GM20431 (cell line): ENCODE results near the gene KIR2DL4.
"Not testable (repeated sequence)": the region's sequence is repeated elsewhere in the genome, so short reads cannot be mapped to it uniquely, and the experiment has no call there.

ENCODE experiments used
- in situ Hi-C: fragments of 300-500 bp; cut with MseI, MboI; formaldehyde crosslinking; loops from one replicate; pipeline ENCODE4 v1.15.0; 2020; ENCODE audit warnings: low sequenced_read_pairs; ENCODE audit not compliant: unreplicated experiment

KIR2DL4 gene

DNA sequence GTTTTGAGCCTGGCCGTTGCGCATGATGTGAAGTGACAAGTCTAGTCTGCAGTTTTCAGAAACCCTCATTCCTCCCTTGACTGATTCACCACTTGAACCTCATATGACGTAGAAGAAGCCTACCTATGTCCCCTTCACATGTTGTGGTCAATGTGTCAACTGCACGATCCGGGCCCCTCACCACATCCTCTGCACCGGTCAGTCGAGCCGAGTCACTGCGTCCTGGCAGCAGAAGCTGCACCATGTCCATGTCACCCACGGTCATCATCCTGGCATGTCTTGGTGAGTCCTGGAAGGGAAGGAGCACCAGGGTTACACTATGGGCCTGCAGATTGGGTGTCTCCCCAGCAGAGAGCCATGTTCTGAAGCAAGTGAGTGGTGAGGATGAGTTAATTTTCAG is at the start of gene KIR2DL4:
KIR2DL4 (plus strand) TSS at position 201 of the 400 bp plus-strand sequence; CDS start at position 243, 42 bp downstream.
- in situ Hi-C loops, result no loop called here

GRCh38 chr19:54756204-54757110 is 47.0 kb upstream of the KIR2DL4 start:
- in situ Hi-C loops, result not testable (repeated sequence)

GRCh38 chr19:54758577-54758976 is 44.8 kb upstream of the KIR2DL4 start:
- in situ Hi-C loops, result not testable (repeated sequence)

- in situ Hi-C loops, result not testable (repeated sequence)
These were observed 39.2 kb upstream of the KIR2DL4 start for GRCh38 chr19:54764219-54764618.

- in situ Hi-C loops, result not testable (repeated sequence)
These were observed 36.9 kb upstream of the KIR2DL4 start for GRCh38 chr19:54766464-54766863.

GRCh38 chr19:54769646-54770045 is 33.8 kb upstream of the KIR2DL4 start, which contains the start of gene KIR2DL1:
TSS of gene KIR2DL1 (plus strand) at chr19:54769793. CDS start at chr19:54769851, 58 bp downstream.
- in situ Hi-C loops, result not testable (repeated sequence)

GRCh38 chr19:54770511-54770910 is 32.9 kb upstream of the KIR2DL4 start:
- in situ Hi-C loops, result not testable (repeated sequence)

GRCh38 chr19:54771018-54771960 is 32.1 kb upstream of the KIR2DL4 start:
- in situ Hi-C loops, result not testable (repeated sequence)

GRCh38 chr19:54772666-54773065 is 30.7 kb upstream of the KIR2DL4 start:
- in situ Hi-C loops, result not testable (repeated sequence)

DNA sequence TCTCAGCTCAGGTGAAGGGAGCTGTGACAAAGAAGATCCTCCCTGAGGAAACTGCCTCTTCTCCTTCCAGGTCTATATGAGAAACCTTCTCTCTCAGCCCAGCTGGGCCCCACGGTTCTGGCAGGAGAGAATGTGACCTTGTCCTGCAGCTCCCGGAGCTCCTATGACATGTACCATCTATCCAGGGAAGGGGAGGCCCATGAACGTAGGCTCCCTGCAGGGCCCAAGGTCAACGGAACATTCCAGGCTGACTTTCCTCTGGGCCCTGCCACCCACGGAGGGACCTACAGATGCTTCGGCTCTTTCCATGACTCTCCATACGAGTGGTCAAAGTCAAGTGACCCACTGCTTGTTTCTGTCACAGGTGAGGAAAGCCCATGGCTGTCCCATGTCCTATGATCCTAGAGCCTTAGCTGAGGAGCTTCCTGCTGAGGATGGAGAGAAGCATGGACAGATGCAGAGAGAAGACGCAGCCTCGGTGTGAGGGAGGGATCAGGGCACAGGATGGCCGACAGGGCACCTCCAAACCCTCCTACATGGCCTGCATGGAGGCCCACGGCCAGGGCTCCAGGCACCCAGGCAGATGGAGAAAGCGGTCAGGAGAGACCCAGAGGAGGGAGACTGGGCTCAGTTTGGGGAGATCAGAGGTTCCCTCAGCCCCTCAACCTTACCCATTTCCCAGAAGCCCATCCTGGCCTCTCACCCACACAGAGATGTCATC is 28.2 kb upstream of the KIR2DL4 start:
- in situ Hi-C loops, result not testable (repeated sequence)

- in situ Hi-C loops, result not testable (repeated sequence)
These were observed 27.6 kb upstream of the KIR2DL4 start for GRCh38 chr19:54775830-54776229.

GRCh38 chr19:54777851-54778250 is 25.6 kb upstream of the KIR2DL4 start:
- in situ Hi-C loops, result not testable (repeated sequence)

DNA sequence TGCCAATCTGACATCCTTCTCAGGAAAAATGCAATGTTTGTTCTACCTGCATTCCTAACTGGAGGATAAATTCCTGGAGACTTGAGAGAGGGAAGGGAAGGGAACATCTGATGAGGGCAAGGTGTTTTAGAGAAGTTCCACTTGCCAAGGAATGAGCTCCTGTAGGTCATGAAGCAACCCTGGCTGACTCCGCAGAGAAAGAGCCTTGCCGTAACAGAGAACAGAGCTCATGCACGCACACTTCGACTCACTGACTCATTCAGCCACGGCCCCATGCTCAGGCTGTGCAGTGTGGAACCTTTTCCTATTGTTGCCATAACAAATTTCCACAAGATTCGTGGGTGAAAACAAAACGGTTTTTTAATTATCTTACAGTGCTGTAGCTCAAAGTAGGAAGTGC is 24.5 kb upstream of the KIR2DL4 start:
- in situ Hi-C loops, result not testable (repeated sequence)

DNA sequence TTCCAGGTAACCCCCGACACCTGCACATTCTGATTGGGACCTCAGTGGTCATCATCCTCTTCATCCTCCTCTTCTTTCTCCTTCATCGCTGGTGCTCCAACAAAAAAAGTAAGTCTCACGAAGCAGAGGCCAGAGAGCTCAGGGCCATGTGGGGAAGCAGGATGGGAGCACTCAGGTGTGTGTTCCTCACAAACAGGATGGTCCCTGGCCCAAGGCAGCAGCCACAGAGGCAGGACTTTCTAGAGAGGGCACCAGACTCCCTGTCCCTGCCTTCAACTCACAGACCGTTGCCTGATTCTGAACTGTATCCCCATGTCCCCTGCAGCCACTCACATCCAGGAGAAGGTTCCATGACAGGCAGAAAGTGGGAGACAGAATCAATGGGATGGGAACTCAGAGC is 20.5 kb upstream of the KIR2DL4 start:
- in situ Hi-C loops, result not testable (repeated sequence)

GRCh38 chr19:54786091-54786723 is 17.2 kb upstream of the KIR2DL4 start:
- in situ Hi-C loops, result not testable (repeated sequence)

- in situ Hi-C loops, result not testable (repeated sequence)
These were observed 15.3 kb upstream of the KIR2DL4 start for GRCh38 chr19:54788154-54788553.

GRCh38 chr19:54790711-54791110 is 12.7 kb upstream of the KIR2DL4 start:
- in situ Hi-C loops, result no loop called here

DNA sequence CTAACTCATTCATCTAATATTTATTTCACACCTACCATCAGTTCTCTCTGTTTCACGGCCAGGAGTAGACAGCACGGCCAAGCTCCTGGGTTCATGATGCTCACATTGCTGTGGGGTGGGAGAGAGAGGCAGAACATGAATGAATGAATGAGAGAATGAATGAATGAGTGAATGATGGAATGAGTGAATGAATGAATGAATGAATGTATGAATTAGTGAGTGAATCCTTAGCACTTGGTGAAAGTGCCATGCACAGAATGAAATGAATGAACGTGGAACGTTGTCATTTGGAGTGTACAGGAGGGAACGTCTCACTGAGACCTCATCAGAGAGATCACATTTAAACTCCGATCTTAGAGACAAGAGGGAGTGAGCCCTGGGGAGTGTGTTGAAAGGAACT is 11.9 kb upstream of the KIR2DL4 start:
- in situ Hi-C loops, result no loop called here

DNA sequence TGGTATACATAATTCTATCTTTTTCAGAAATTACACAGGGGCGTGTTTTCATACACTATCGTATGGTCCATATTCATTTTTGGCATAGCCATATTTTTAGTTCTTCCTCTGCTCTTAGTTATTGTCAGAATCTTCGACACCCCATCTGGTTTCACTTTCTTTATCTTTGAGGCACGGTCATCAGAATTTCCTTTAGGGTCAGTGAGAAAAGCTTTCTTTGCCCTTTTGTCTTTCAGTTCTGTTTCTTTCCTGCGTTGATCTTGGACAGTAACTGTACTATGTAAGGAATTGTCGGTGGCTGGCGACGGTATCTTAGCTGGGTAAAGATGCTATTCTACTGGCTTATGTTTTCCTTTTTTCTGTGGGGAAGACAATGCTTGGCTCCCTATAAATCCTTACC is 10.6 kb upstream of the KIR2DL4 start:
- in situ Hi-C loops, result no loop called here
